Smooth muscle cell (in vitro differentiated cells): Measurements from ENCODE around the gene CDON. TPM values are rescaled to one million over a fixed set of nuclear protein-coding genes. Genes with fewer than 3 reads are reported as not detected.

Experiments
- DNase-seq: peaks from one replicate; lab custom pipeline; 2025; ENCODE audit not compliant: unreplicated experiment; lab: John Stamatoyannopoulos, UW
- H2AFZ ChIP-seq: fragments of 200-600 bp; sonication (generic); 2 replicates; pipeline ENCODE4 v1.6.0; 2016; ENCODE audit warnings: antibody characterized with exemption, low read depth, mild to moderate bottlenecking
- H3F3A ChIP-seq: fragments of 200-600 bp; sonication (generic); 2 replicates; pipeline ENCODE4 v1.6.0; 2017; ENCODE audit warnings: antibody characterized with exemption, low read depth
- H3K27ac ChIP-seq: fragments of 200-600 bp; sonication (generic); 2 replicates; pipeline ENCODE4 v1.5.1; 2016; ENCODE audit warnings: low read depth, mild to moderate bottlenecking
- H3K27me3 ChIP-seq: fragments of 200-600 bp; sonication (generic); 2 replicates; pipeline ENCODE4 v1.6.1; 2016; ENCODE audit warnings: low read depth, mild to moderate bottlenecking
- H3K36me3 ChIP-seq: fragments of 200-600 bp; sonication (generic); 2 replicates; pipeline ENCODE4 v1.5.1; 2016; ENCODE audit warnings: low read depth
- H3K4me1 ChIP-seq: fragments of 200-600 bp; sonication (generic); 2 replicates; pipeline ENCODE4 v1.5.1; 2016; ENCODE audit warnings: low read depth
- H3K4me2 ChIP-seq: fragments of 200-600 bp; sonication (generic); 2 replicates; pipeline ENCODE4 v1.6.0; 2016; ENCODE audit warnings: mild to moderate bottlenecking
- H3K4me3 ChIP-seq: fragments of 200-600 bp; sonication (generic); 2 replicates; pipeline ENCODE4 v1.5.1; 2016; ENCODE audit warnings: mild to moderate bottlenecking
- H3K79me2 ChIP-seq: fragments of 200-600 bp; sonication (generic); 2 replicates; pipeline ENCODE4 v1.6.0; 2016; ENCODE audit warnings: low read depth, mild to moderate bottlenecking
- H3K9ac ChIP-seq: fragments of 200-600 bp; sonication (generic); 2 replicates; pipeline ENCODE4 v1.6.0; 2016; ENCODE audit warnings: low read depth
- H3K9me3 ChIP-seq: fragments of 200-600 bp; sonication (generic); replicated peaks from 2 replicates; pipeline ENCODE4 v1.5.1; 2016; ENCODE audit warnings: low read depth
- H4K20me1 ChIP-seq: fragments of 200-600 bp; sonication (generic); 2 replicates; pipeline ENCODE4 v1.6.0; 2016; ENCODE audit warnings: low read depth
- CTCF ChIP-seq: fragments of 200-600 bp; sonication (generic); IDR thresholded peaks from 2 replicates; pipeline ENCODE4 v1.5.1; 2017; ENCODE audit warnings: borderline replicate concordance, mild to moderate bottlenecking, antibody characterized with exemption; ENCODE audit not compliant: insufficient read depth, poor library complexity, severe bottlenecking
- WGBS: methylation state at CpG from one replicate; pipeline ENCODE4 v1.1.7; 2016; ENCODE audit warnings: low lambda C conversion rate; 5-methylcytosine and 5-hydroxymethylcytosine counted together
- polyA plus RNA-seq: library from polyadenylated mRNA; unstranded; fragments of >200 nt; fragmentation: Nextera tagmentation; extraction: Ambion mirVana; gene quantifications from 2 replicates; pipeline ENCODE4 v1.2.1, GENCODE V29; 2016
- total RNA-seq: library from RNA; depleted of rRNA; stranded (reverse); fragments of >200 nt; gene quantifications from 2 replicates; pipeline ENCODE4 v1.2.3, GENCODE V29; 2014

Gene CDON
- total and polyA plus RNA-seq, 2 experiments from 2014 or later, result 1.6 to 14.8 TPM

GRCh38 chr11:126024123-126024522 is 38.5 kb downstream of the CDON start:
- DNase-seq, result no peak
- 55% methylated on average over 5 of the region's 5 CpGs for WGBS
- no peaks in the 10 kb centered on the region for H3K9me3 ChIP-seq
- no peaks in the 10 kb centered on the region for H3K36me3 ChIP-seq
- H3K27ac ChIP-seq, result no peak overlapping the region
- no peaks in the 10 kb centered on the region for H3K79me2 ChIP-seq
- no peaks in the 10 kb centered on the region for H3F3A ChIP-seq
- no peak overlapping the region for H2AFZ ChIP-seq
- no peaks in the 10 kb centered on the region for H3K27me3 ChIP-seq
- no peaks in the 10 kb centered on the region for H3K4me1 ChIP-seq
- H3K9ac ChIP-seq, result no peak overlapping the region
- no peak for TF ChIP-seq CTCF
- H3K4me2 ChIP-seq, result no peak overlapping the region
- no peak overlapping the region for H3K4me3 ChIP-seq
- H4K20me1 ChIP-seq, result no peaks in the 10 kb centered on the region

- 97% methylated on average over 2 of the region's 2 CpGs for WGBS
- Histone ChIP-seq H3K27me3 (no peaks in the 10 kb centered on the region), H3K9ac (no peak overlapping the region), H3K79me2 (no peaks in the 10 kb centered on the region), H3K4me3 (no peak overlapping the region), H4K20me1 (no peaks in the 10 kb centered on the region), H3K4me2 (no peak overlapping the region), H3K36me3 (no peaks in the 10 kb centered on the region), H2AFZ (no peak overlapping the region), H3K4me1 (no peaks in the 10 kb centered on the region), H3K27ac (no peak overlapping the region), H3F3A (peaks cover 3% of the 10 kb centered on the region), H3K9me3 (no peaks in the 10 kb centered on the region)
- TF ChIP-seq CTCF, result no peak
- DNase-seq, result no peak
Measured at GRCh38 chr11:126012852-126013251, 49.8 kb downstream of the CDON start.

DNA sequence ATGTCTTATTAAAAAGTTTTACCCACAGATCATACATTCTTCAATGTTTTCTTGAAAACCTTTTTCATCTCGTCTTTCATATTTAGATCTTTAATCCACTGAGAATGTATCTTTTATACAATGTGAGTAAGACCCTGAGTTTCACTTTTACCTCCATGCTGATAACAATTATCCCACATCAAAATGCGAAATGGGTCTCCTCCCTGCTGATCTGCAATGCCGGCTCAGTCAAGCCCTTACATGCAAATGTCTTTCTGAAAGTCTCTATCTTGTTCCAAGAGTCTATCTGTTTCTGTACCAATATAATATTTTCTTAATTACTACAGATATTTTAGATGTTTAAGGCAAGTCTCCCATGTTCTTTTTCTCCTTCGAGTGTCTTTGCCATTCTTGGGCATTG is 50.9 kb downstream of the CDON start:
- Histone ChIP-seq H3K79me2 (no peaks in the 10 kb centered on the region), H3F3A (peaks cover 9% of the 10 kb centered on the region), H3K4me1 (no peaks in the 10 kb centered on the region), H3K27me3 (no peaks in the 10 kb centered on the region), H3K9me3 (no peaks in the 10 kb centered on the region), H2AFZ (no peak overlapping the region), H3K36me3 (no peaks in the 10 kb centered on the region), H3K27ac (no peak overlapping the region), H3K4me2 (no peak overlapping the region), H4K20me1 (no peaks in the 10 kb centered on the region), H3K4me3 (no peak overlapping the region), H3K9ac (no peak overlapping the region)
- WGBS, result 91% methylated on average over 4 of the region's 4 CpGs
- no peak for TF ChIP-seq CTCF
- no peak for DNase-seq

- Histone ChIP-seq H3K36me3 (no peaks in the 10 kb centered on the region), H2AFZ (no peak overlapping the region), H3K9ac (no peak overlapping the region), H3K4me3 (no peak overlapping the region), H3K4me2 (no peak overlapping the region), H3K9me3 (no peaks in the 10 kb centered on the region), H3K27me3 (no peaks in the 10 kb centered on the region), H3K4me1 (no peaks in the 10 kb centered on the region), H3K27ac (no peak overlapping the region), H3F3A (peaks cover 10% of the 10 kb centered on the region), H3K79me2 (no peaks in the 10 kb centered on the region), H4K20me1 (no peaks in the 10 kb centered on the region)
- TF ChIP-seq CTCF, result no peak
- no peak for DNase-seq
- WGBS, result 82% methylated on average over 3 of the region's 3 CpGs
Measured at GRCh38 chr11:126011265-126011664, 51.4 kb downstream of the CDON start.
